ENCODE data around the gene SPDEF. TPM values are rescaled to one million over a fixed set of nuclear protein-coding genes. Genes with fewer than 3 reads are reported as not detected.

The SPDEF gene
- total RNA-seq, 1 donor from 2014 or later: 3.5 TPM

DNA sequence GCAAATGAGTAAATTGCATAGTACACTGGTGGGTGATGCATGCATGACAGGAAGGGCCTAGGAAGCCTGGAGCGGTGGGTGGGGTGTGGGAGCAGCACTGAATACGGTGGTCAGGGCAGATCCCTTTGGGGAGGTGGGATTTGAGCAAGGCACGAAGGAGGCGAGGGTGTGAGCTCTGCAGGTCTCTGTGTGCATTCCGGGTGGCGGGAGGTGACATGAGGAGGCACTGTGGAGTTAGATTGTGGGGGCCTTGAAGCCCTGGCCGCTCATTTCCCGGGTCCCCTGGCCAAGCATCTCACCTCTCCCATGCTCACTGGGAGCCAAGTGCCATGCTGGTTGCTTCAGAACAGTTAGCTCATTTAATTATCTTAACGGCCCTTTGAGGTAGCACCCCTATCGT is 6.2 kb upstream of the SPDEF start:
- no peaks in the 10 kb centered on the region for H3K36me3 ChIP-seq
- peaks cover 1% of the 10 kb centered on the region for H3K27me3 ChIP-seq (ENCODE audit: low read depth)
- H3K9me3 ChIP-seq: no peaks in the 10 kb centered on the region
- DNase-seq (no peak), ATAC-seq (no peak)
- intact Hi-C loops (cut with DNase I): no loop called here
- no peaks in the 10 kb centered on the region for H3K4me1 ChIP-seq
- no peak overlapping the region for H3K27ac ChIP-seq
- TF ChIP-seq, protein P1, sequence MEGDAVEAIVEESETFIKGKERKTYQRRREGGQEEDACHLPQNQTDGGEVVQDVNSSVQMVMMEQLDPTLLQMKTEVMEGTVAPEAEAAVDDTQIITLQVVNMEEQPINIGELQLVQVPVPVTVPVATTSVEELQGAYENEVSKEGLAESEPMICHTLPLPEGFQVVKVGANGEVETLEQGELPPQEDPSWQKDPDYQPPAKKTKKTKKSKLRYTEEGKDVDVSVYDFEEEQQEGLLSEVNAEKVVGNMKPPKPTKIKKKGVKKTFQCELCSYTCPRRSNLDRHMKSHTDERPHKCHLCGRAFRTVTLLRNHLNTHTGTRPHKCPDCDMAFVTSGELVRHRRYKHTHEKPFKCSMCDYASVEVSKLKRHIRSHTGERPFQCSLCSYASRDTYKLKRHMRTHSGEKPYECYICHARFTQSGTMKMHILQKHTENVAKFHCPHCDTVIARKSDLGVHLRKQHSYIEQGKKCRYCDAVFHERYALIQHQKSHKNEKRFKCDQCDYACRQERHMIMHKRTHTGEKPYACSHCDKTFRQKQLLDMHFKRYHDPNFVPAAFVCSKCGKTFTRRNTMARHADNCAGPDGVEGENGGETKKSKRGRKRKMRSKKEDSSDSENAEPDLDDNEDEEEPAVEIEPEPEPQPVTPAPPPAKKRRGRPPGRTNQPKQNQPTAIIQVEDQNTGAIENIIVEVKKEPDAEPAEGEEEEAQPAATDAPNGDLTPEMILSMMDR (IDR thresholded peaks at IDR 0.05): no peak
- H3K4me3 ChIP-seq: no peak overlapping the region

GRCh38 chr6:34561227-34561530 is 5.0 kb upstream of the SPDEF start:
- Histone ChIP-seq H3K9me3 (no peaks in the 10 kb centered on the region), H3K27ac (no peak overlapping the region), H3K4me3 (no peak overlapping the region), H3K36me3 (no peaks in the 10 kb centered on the region), H3K27me3 (ENCODE audit: low read depth) (no peaks in the 10 kb centered on the region), H3K4me1 (no peaks in the 10 kb centered on the region)
- intact Hi-C loops (cut with DNase I): no loop called here
- DNase-seq: no peak
- TF ChIP-seq, protein P1 (IDR thresholded peaks at IDR 0.05): no peak
- ATAC-seq: no peak

DNA sequence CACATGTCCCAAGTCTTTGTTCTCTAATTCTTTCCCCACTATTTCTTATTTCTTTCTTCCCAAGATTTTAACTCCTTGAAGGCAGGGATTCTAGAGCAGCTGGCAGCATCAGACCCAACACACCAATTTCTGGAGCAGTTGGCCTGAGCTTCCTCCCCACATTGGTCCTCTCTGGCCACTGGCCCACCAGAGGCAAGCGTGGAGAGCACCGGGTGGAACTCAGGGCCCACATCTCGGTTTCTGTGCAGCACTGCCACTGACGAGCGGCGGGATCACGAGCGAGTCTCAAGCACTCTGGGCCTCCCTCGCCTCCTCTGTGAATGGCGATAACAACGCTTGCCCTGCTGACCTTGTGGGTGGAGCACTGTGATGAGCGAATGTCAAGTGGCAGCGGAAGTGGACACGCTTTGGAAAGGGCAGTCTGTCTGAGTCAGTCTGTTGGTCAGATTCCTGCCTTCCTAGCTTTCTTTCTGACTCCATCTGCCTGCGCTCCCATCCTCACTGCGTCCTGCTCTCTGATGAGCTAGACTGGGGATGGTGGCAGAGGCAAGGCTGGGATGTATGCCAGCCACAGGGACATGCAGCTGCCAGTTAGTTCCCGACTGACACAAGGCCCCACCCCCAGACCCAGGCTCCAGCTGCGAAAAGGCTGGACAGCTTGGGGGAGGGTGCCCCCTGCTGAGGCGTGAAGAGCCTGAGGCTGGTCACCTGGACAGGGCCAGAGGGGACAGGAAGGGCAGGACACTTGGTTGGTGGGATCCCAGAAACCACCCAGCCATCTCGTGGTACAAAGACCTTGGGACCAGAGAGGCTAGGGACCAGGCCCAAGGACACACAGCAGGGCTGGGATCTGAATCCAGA is 4.5 kb upstream of the SPDEF start:
- ATAC-seq (no peak), DNase-seq (no peak)
- TF ChIP-seq, protein P1 (IDR thresholded peaks at IDR 0.05): no peak
- Histone ChIP-seq H3K36me3 (no peaks in the 10 kb centered on the region), H3K4me1 (no peaks in the 10 kb centered on the region), H3K9me3 (no peaks in the 10 kb centered on the region), H3K4me3 (no peak overlapping the region), H3K27me3 (ENCODE audit: low read depth) (no peaks in the 10 kb centered on the region), H3K27ac (no peak overlapping the region)
- intact Hi-C loops (cut with DNase I): no loop called here

DNA sequence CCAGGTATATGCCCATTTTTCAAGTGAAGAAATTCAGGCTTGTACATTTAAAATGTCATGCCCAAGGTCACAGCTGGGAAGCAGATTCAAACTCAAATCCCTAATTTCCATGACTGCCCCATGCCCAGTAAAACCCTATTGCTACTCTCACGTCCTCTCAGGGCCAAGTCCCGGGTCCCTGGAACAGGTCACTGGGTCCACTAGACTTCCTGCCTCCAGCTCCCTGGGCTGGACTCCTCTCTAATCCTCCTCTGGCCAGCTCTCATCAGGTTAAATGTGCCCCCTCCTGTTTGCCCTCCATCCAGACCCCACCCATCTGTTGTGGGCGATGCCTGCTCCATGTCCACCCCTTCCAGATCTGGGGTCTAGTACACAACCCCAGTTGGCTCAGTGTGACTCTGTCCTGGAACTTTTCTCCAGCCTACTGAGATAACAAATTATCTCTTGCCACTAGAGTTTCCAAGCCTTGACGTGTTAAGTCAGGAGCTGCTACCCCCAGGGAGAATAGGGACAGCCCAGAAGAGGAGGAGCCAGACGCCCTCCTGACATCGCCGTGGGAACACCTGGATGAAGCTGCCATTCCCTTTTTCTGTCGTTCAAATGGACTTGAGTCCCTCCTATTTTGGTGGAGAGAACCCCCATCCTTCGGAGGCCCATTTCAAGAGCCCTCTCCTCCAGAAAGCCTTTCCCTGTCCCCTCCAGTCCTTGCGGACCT is 3.7 kb upstream of the SPDEF start:
- H3K36me3 ChIP-seq: no peaks in the 10 kb centered on the region
- H3K4me1 ChIP-seq: no peaks in the 10 kb centered on the region
- ATAC-seq (no peak), DNase-seq (no peak)
- H3K27me3 ChIP-seq (ENCODE audit: low read depth): no peaks in the 10 kb centered on the region
- H3K4me3 ChIP-seq: no peak overlapping the region
- H3K27ac ChIP-seq: no peak overlapping the region
- H3K9me3 ChIP-seq: no peaks in the 10 kb centered on the region
- intact Hi-C loops (cut with DNase I): no loop called here
- TF ChIP-seq, protein P1 (IDR thresholded peaks at IDR 0.05): no peak

GRCh38 chr6:34558172-34558714 is 2.1 kb upstream of the SPDEF start:
- H3K27ac ChIP-seq: no peak overlapping the region
- H3K9me3 ChIP-seq: no peaks in the 10 kb centered on the region
- no peaks in the 10 kb centered on the region for H3K4me1 ChIP-seq
- ATAC-seq (no peak), DNase-seq (no peak)
- no peaks in the 10 kb centered on the region for H3K27me3 ChIP-seq (ENCODE audit: low read depth)
- intact Hi-C loops (cut with DNase I): no loop called here
- no peaks in the 10 kb centered on the region for H3K36me3 ChIP-seq
- TF ChIP-seq, protein P1 (IDR thresholded peaks at IDR 0.05): no peak
- H3K4me3 ChIP-seq: no peak overlapping the region
